Tibial nerve (tissue), 4 donors: ENCODE measurements around the gene SSC5D. TPM values are rescaled to one million over a fixed set of nuclear protein-coding genes. Genes with fewer than 3 reads are reported as not detected.
A peak's percentile ranks its signal among the peaks of the same experiment; 100 is the strongest.

Source experiments
- DNase-seq, 2 donors: peaks; one replicate each; pipeline ENCODE4 v3.0.0-alpha.2; 2019; ENCODE audit warnings: low spot score in 2 of 2
- H3K27ac ChIP-seq, 4 donors: fragments of 200-600 bp; sonication (generic) in 3 of 4; one replicate each; pipeline ENCODE4 v1.5.1; 2017 to 2019; ENCODE audit warnings: mild to moderate bottlenecking in 1 of 4
- H3K27me3 ChIP-seq, 2 donors: fragments of 200-600 bp; sonication (generic) in 1 of 2; one replicate each; pipeline versions ENCODE4 v1.5.1 to v1.6.0; 2017 to 2019
- H3K36me3 ChIP-seq, 3 donors: fragments of 200-600 bp; sonication (generic); one replicate each; pipeline ENCODE4 v1.5.1; 2018 to 2019
- H3K4me1 ChIP-seq, 4 donors: fragments of 200-600 bp; sonication (generic) in 3 of 4; one replicate each; pipeline ENCODE4 v1.5.1; 2017 to 2019
- H3K4me3 ChIP-seq, 4 donors: fragments of 200-600 bp; sonication (generic) in 3 of 4; one replicate each; pipeline ENCODE4 v1.5.1; 2017 to 2019; ENCODE audit warnings: mild to moderate bottlenecking in 1 of 4, moderate library complexity in 1 of 4
- H3K9me3 ChIP-seq, 4 donors: fragments of 200-600 bp; sonication (generic) in 3 of 4; one replicate each; pipeline ENCODE4 v1.5.1; 2017 to 2019
- EP300 ChIP-seq, 2 donors: sonication (generic); formaldehyde crosslinking; IDR thresholded peaks; one replicate each; pipeline ENCODE4 v1.6.1; 2017; ENCODE audit warnings: antibody characterized with exemption in 2 of 2, mild to moderate bottlenecking in 1 of 2
- POLR2A ChIP-seq, 2 donors: fragments of 450-650 bp; IDR thresholded peaks; one replicate each; pipeline ENCODE4 v1.6.1; 2017; ENCODE audit warnings: antibody characterized with exemption in 2 of 2, mild to moderate bottlenecking in 2 of 2, moderate library complexity in 2 of 2
- WGBS, 2 donors: methylation state at CpG; one replicate each; pipeline ENCODE4 v1.1.5; 2018; 5-methylcytosine and 5-hydroxymethylcytosine counted together
- total RNA-seq, 4 donors: library from RNA; depleted of rRNA; stranded (reverse); fragments of >200 nt; gene quantifications; one replicate each; pipeline ENCODE4 v1.1.0, GENCODE V29; 2016
- TF ChIP-seq, protein P1 (sequence below), 5 experiments: fragments of 200-600 bp in 3 of 5; fragments of 450-650 bp in 2 of 5; sonication (generic) in 3 of 5; IDR thresholded peaks; one replicate each; pipeline ENCODE4 v1.5.1; 2016 to 2019; ENCODE audit warnings: antibody characterized with exemption in 5 of 5, mild to moderate bottlenecking in 3 of 5, moderate library complexity in 2 of 5

SSC5D gene
- total RNA-seq, 4 donors from 2014 or later: 3.9 to 14.5 (median 7.2) TPM

GRCh38 chr19:55497763-55498162 lies 9.5 kb downstream of the SSC5D start:
- WGBS, 2 donors: 79 to 81% methylated on average over 8 to 13 of the region's 13 CpGs

DNA sequence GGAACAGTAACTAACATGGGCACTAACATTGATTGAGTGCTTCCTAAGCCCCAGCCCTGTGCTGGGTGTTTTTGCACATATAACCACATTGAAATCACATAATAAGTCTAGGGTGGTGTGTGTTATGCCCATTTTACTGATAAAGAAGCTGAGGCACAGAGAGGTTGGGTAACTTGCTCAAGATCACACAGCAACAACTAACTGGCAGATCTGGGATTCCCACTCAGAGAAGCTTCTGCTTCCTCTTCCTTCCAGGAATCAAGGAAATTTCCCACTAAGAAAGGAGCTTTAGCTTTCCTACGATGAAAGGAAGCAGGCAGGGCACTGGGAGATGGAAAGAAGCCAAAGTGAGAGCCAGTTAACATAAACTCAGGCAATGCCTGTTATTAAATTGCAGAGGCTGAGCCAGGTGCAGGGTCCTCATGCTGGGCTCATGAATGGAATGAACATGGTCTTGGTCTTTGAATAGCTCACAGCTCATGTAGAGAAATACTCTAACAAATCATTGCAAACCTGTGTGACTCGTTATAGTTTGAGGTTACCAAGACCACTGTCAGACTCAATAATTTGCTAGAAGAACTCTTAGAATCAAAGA lies 10.1 kb downstream of the SSC5D start:
- Histone ChIP-seq H3K4me3 (no peak overlapping the region), H3K36me3 (peaks cover 0 to 25% (median 0%) of the 10 kb centered on the region in 3 donors), H3K27ac (no peak overlapping the region), H3K4me1 (peaks cover 0 to 25% (median 2%) of the 10 kb centered on the region in 4 donors), H3K27me3 (no peaks in the 10 kb centered on the region), H3K9me3 (no peaks in the 10 kb centered on the region)
- no peak for TF ChIP-seq POLR2A (IDR thresholded peaks at IDR 0.05)
- TF ChIP-seq, protein P1, sequence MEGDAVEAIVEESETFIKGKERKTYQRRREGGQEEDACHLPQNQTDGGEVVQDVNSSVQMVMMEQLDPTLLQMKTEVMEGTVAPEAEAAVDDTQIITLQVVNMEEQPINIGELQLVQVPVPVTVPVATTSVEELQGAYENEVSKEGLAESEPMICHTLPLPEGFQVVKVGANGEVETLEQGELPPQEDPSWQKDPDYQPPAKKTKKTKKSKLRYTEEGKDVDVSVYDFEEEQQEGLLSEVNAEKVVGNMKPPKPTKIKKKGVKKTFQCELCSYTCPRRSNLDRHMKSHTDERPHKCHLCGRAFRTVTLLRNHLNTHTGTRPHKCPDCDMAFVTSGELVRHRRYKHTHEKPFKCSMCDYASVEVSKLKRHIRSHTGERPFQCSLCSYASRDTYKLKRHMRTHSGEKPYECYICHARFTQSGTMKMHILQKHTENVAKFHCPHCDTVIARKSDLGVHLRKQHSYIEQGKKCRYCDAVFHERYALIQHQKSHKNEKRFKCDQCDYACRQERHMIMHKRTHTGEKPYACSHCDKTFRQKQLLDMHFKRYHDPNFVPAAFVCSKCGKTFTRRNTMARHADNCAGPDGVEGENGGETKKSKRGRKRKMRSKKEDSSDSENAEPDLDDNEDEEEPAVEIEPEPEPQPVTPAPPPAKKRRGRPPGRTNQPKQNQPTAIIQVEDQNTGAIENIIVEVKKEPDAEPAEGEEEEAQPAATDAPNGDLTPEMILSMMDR (IDR thresholded peaks at IDR 0.05): no peak
- no peak for TF ChIP-seq EP300 (IDR thresholded peaks at IDR 0.05)
- WGBS, 2 donors: 57 to 80% methylated on average over 1 to 2 of the region's 2 CpGs
- DNase-seq: no peak

More at GRCh38 chr19:55497763-55498162, 9.5 kb downstream of the SSC5D start:
- TF ChIP-seq, protein P1 (IDR thresholded peaks at IDR 0.05): no peak
- TF ChIP-seq EP300 (IDR thresholded peaks at IDR 0.05) (no peak), POLR2A (IDR thresholded peaks at IDR 0.05) (no peak)
- H3K27ac ChIP-seq: no peak overlapping the region
- H3K36me3 ChIP-seq: peaks cover 0 to 25% (median 0%) of the 10 kb centered on the region in 3 donors
- no peaks in the 10 kb centered on the region for H3K27me3 ChIP-seq
- H3K9me3 ChIP-seq: no peaks in the 10 kb centered on the region
- no peak overlapping the region for H3K4me3 ChIP-seq
- peaks cover 0 to 28% (median 3%) of the 10 kb centered on the region in 4 donors for H3K4me1 ChIP-seq
- no peak for DNase-seq

DNA sequence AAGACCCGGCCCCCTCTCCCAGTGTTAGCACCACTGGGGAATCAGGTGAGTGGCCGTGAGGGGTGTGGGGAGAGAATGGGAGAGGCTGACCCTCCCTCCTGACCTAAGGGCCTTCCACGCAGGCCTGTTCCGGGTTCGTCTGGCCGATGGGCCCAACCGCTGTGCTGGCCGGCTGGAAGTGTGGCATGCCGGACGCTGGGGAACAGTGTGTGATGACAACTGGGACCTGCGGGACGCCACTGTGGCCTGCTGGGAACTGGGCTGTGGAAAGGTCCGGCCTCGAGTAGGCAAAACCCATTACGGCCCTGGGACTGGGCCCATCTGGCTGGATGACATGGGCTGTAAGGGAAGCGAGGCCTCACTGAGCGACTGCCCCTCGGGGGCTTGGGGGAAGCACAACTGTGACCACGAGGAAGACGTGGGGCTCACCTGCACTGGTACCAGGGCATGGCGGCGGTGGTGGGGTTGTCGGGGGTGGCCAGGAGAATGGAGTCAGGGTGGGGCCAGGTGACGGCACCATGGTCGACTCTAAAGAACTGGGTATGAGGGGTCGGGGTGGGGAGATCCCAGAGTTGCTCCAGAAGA lies 12.2 kb downstream of the SSC5D start:
- Histone ChIP-seq H3K27me3 (no peaks in the 10 kb centered on the region), H3K4me1 (peaks cover 0 to 17% (median 2%) of the 10 kb centered on the region in 4 donors), H3K9me3 (no peaks in the 10 kb centered on the region), H3K36me3 (peaks cover 0 to 25% (median 0%) of the 10 kb centered on the region in 3 donors), H3K27ac (no peak overlapping the region), H3K4me3 (no peak overlapping the region)
- 94% methylated on average over 25 to 26 of the region's 26 CpGs for WGBS, 2 donors
- DNase-seq: no peak
- TF ChIP-seq, protein P1 (IDR thresholded peaks at IDR 0.05): no peak
- no peak for TF ChIP-seq EP300 (IDR thresholded peaks at IDR 0.05)
- TF ChIP-seq POLR2A (IDR thresholded peaks at IDR 0.05): no peak

DNA sequence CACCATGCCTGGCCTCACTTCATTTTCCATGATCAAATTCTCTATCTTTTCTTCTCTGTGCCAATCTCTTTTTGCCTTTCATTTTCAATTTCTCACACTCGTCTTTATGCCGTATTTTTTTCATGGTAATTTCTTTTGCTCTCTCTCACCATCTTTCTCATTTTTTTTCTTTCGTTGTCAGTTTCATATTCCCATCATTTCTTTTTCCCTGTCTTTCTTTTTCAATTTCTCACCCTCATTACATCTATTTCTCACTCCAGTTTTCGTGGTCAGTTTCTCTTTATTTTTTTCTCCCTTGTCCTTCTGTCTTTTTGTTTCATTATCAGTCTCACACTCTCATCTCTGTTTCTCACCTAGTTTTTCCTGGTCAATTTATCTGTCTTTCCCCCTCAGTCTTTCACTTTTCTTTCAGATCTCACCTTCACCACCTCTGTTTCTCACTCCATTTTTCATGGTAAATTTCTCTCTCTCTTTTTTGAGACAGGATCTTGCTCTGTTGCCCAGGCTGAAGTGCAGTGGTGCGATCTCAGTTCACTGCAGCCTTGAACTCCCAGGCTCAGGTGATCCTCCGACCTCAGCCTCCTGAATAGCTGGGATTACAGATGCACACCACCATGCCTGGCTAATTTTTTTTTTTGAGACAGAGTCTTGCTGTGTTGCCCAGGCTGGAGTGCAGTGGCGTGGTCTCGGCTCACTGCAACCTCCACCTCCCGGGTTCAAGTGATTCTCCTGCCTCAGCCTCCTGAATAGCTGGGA lies 14.1 kb downstream of the SSC5D start:
- TF ChIP-seq, protein P1 (IDR thresholded peaks at IDR 0.05): no peak
- no peak for TF ChIP-seq EP300 (IDR thresholded peaks at IDR 0.05)
- TF ChIP-seq POLR2A (IDR thresholded peaks at IDR 0.05): no peak
- H3K9me3 ChIP-seq: no peaks in the 10 kb centered on the region
- no peak for DNase-seq
- peaks cover 0 to 25% (median 0%) of the 10 kb centered on the region in 3 donors for H3K36me3 ChIP-seq
- no peaks in the 10 kb centered on the region for H3K27me3 ChIP-seq
- peaks cover 0 to 11% (median 2%) of the 10 kb centered on the region in 4 donors for H3K4me1 ChIP-seq
- H3K4me3 ChIP-seq: no peak overlapping the region
- 94 to 96% methylated on average over 9 of the region's 9 CpGs for WGBS, 2 donors
- no peak overlapping the region for H3K27ac ChIP-seq

DNA sequence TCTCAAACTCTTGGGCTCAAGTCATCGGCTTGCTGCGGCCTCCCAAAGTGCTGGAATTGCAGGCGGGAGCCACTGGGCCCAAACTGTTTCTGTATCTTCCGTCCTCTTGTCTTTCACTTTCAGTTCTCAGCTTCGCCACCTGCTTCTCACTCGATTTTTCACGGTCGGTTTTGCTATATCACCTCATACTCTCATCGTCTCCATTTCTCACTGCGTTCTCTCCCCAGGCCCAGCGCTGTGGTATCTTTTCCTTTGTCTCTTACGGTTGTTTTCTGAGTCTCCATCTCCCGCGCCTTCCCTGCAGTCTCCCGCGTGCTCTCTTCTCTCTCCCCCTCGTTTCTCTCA lies 14.9 kb downstream of the SSC5D start:
- peaks cover 0 to 11% (median 2%) of the 10 kb centered on the region in 4 donors for H3K4me1 ChIP-seq
- H3K9me3 ChIP-seq: no peaks in the 10 kb centered on the region
- no peak for DNase-seq
- H3K36me3 ChIP-seq: peaks cover 0 to 25% (median 0%) of the 10 kb centered on the region in 3 donors
- H3K27ac ChIP-seq: peak overlapping the region in 1 of 4 donors; percentile 84
- TF ChIP-seq POLR2A (IDR thresholded peaks at IDR 0.05) (no peak), EP300 (IDR thresholded peaks at IDR 0.05) (no peak)
- TF ChIP-seq, protein P1 (IDR thresholded peaks at IDR 0.05): no peak
- H3K27me3 ChIP-seq: no peaks in the 10 kb centered on the region
- H3K4me3 ChIP-seq: peak overlapping the region in 1 of 4 donors; percentile 48
- WGBS, 2 donors: 88 to 91% methylated on average over 17 of the region's 17 CpGs
